Embryonic facial prominence (tissue), 1 donor: Measurements from ENCODE around the gene PIGS.

Experiments used
- DNase-seq: peaks from one replicate; pipeline ENCODE4 v3.0.0-alpha.2; 2016; ENCODE audit errors: extremely low spot score

Gene PIGS

DNA sequence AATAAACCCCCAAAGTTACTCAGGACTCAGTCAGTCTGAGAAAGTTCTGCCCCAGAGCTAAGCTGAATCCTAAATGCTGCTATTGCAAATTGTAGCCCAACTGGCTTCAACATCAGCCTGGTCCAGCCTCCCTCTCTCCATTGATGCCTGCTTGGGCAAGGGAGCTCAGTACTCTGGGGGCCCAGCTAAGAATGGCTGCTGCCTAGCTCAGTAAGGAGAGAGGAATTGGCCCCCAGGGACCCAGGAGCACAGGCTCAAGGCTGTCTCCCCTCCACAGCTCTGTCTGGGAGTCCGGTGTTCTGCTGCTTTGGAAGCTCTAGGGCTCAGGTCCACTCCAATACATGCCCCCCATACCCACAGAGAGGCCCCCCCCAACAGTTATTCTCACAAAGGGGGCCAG lies 20.5 kb downstream of the PIGS start:
- no peak for DNase-seq

GRCh38 chr17:28549236-28550132 lies 21.8 kb downstream of the PIGS start:
- no peak for DNase-seq

GRCh38 chr17:28548417-28549130 lies 22.8 kb downstream of the PIGS start:
- no peak for DNase-seq

DNA sequence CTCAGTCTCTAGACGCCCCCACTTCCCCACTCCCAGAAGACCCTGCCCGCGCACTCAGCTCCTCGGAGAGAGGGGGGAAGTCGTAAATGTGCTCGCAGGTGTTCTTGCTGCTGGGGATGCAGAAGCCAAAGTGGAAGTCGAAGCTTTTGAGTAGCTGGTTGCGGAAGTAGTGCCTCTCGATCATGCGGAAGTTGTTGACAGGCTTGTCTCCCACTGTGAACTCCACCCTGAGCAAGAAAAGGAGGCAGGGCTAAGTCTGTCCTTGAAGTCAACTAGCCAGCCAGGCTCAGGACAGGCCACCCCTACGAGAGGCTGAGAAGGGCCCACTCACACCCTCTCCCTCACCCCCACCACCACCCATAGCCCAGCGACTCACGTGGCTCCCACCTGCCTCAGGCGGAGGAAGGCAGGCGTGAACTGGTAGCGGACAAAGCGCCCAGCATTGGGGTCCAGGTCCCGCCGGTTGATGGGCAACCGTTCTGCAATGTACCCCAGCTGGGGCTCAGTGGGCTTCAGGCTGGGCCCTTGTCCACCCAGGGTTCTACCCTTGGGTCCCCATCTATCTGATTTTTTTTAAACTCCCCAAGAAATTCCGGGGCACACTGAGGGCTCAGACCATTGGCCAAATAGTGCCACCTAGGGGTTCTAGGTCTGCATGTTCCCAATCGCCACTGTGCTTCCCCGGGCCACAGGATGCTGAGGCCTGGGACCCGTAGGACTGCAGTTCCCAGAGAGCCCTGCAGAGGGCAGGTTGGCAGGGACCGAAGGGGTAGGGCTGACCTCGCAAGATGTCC lies 23.5 kb downstream of the PIGS start:
- no peak for DNase-seq

- DNase-seq, result no peak
Measured at GRCh38 chr17:28547096-28547622, 24.2 kb downstream of the PIGS start.

GRCh38 chr17:28545787-28546415 lies 25.4 kb downstream of the PIGS start:
- no peak for DNase-seq

DNA sequence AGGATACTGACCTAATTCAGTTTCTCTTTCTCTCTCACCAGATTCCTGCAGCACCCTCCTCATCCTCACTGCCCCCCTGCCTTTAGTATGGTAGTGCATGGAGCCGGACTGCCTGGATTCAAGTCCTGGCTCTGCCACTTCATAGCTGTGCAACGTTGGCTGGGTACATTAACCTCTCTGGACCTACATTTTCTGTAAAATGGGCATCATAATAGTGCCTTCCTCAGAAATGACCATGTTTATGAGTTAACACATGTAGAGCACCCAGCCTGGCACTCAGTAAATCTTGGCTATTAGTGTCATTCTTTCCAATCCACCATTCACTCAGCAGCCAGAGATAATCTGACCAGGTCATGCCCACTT lies 26.2 kb downstream of the PIGS start:
- no peak for DNase-seq

DNA sequence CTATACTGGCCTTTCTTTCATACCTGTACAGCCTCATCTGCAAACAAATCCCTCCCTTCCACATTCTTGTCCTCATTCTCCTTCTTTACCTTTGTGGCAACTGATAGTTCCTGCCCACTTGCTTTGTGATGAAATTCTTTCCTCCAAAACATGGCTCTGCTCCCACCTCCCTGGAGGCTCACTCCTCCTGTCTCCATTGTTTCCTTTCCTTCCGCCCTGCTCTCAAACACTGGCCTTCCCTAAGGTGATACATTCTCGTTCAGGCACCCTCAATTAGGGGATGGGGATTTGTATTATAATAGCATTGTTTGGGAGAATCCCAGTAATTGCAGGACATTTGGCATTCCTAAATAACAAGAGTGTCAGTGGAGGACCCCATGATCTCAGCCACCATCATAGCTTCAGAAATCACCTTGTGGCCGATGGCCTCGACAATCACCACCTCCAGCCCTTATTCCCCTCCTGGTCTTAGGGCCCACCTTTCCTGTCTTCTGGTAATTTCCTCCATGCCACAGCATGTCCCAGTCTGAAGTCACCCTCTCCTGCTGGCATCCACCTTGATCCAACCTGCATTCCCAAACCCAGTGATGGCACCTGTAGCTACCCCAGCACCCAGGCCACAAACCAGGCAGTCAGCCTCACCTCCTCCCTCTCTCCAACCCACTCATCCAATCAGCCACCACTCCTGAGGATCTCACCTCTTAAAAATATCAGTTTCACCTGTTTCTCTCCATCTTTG lies 26.8 kb downstream of the PIGS start:
- DNase-seq, result no peak

DNA sequence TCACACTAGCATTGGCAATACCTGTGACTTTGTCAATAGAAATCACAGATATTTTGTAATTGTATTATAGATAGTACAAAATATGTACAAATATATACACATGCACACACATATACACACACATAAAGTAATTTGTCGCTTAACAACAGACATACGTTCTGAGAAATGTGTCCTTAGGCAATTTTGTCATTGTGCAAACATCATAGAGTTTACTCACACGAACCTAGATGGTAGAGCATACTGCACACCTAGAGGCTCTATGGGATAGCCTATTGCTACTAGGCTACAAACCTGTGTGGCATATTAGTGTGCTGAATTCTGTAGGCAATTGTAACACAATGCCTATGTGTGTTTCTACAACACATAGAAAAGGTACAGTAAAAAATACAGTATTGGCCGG lies 29.9 kb downstream of the PIGS start:
- no peak for DNase-seq

DNA sequence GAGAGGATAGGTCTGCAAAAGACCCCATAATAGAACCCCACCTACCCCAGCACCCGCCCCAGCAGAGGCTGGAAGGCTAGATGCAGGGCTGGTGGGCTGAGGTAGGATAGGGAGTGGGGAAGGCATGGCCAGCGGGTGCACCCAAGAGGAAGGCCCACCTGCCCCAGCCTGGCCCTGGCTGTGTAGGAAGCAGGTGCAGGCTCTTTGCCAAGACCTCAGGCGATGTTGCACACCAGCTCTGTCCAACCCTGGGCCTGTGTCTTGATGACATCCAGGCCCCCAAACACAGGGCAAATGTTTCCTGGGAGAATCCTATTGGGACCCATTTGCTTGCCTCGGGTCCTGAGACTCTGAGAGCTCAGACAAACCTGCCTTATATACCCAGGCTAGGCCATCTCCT lies 31.1 kb downstream of the PIGS start:
- no peak for DNase-seq

- no peak for DNase-seq
Measured at GRCh38 chr17:28538296-28538895, 32.9 kb downstream of the PIGS start.

- DNase-seq, result no peak
Measured at GRCh38 chr17:28537219-28537610, 34.1 kb downstream of the PIGS start.

DNA sequence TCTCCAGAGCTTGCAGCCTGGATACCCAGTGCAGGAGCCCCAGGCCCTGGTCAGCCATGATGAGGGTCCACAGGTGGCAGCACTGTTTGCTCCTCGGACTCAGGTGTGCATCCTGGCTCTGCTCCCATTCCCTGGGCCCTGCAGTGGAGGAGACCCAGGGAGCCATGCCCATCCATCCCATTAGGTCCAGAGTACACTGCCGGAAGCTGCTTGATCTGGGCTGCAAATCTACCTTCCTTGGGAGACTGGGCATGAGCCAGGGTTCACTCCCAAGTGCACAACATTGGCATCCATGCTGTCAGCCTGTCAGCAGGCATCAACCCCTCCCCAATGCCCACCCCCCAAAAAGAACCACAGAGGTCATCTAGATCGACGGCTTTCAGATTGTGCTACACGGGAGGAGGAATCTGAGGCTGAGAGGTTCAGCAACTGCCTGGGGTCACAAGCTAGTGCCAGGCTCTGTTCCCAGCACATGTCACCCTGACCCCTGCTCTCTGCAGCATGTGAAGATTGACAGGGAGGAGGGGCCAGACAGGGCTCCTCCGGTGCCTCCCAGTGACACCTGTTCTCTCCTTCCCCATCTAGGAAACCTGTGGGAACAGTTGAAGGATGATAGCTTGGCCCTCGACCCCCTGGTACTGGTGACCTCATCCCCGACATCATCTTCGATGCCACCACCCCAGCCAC lies 34.6 kb downstream of the PIGS start:
- no peak for DNase-seq

DNA sequence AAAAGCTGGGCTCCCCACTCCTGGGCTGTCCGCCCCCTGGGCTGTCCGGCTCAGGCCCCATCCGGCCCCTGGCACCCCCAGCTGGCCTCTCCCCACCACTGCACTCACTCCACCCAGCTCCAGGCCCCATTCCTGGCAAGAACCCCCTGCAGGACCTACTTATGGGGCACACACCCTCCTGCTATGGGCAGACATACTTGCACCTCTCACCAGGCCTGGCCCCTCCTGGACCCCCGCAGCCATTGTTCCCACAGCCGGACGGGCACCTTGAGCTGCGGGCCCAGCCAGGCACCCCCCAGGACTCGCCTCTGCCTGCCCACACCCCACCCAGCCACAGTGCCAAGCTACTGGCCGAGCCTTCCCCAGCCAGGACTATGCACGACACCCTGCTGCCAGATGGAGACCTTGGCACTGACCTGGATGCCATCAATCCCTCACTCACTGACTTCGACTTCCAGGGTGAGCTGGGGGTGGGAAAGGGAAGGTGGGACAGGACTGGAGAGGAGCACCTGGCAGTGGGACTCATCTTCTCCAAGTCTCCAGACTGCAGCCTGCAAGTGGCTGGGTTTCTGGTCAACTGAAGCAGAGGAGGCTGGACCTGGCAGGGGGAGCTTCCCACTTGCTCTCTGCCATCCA lies 36.5 kb downstream of the PIGS start:
- no peak for DNase-seq

GRCh38 chr17:28533091-28533807 lies 38.1 kb downstream of the PIGS start:
- no peak for DNase-seq

DNA sequence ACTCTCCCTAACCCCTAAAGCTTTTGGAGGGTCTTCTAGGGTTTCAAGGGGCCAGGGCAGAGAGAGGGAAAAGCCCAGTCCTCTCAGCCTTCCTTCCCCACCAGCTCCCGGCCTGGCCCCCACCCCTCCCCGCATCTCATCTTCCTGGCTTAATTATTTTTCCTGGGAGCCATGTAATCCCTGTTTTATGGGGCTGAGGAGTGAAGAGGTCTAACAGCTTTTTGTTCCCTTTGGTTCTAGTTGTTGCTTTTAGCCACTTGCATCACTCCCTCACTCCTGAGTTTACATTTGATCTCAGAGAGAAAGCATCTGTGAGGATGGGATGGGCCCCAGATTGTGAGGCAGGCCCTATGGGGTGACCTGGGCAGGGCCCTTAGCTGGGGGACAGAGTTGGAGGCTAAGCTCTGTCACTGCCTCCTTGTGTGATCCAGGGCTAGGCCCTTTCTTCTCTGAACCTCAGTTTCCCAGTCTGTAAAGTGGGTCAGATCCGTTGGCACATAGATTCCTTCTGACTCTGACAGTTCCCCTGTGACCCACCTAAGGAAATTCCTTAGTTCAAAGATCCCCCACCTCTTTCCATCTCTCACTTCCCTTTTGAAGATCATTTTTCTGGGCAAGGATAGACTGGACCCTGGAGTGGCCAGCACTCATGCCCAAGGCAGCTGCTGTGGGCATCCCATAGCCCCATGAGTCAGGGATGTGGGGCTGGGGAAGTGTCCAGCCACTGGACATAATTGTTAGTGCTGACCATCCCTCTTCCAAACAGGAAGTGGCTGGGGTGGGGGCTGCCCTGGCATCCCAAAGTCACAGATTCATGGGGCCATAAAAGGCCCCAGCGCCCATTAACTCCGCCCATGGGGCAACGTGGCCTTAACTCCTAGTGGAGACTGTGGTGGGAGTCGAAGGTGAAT lies 39.0 kb downstream of the PIGS start:
- DNase-seq, result no peak

- DNase-seq, result no peak
Measured at GRCh38 chr17:28530926-28531325, 40.4 kb downstream of the PIGS start.

- no peak for DNase-seq
Measured at GRCh38 chr17:28530250-28530649, 41.1 kb downstream of the PIGS start.
